HepG2 (cell line): ENCODE results near the gene PRUNE1. TPM values are rescaled to one million over a fixed set of nuclear protein-coding genes. Genes with fewer than 3 reads are reported as not detected.
A peak's percentile ranks its signal among the peaks of the same experiment; 100 is the strongest.

Experiments used
- ATAD3A ChIP-seq: sonication (generic); formaldehyde crosslinking; IDR thresholded peaks from 2 replicates; pipeline ENCODE4 v1.4.0; 2020; ENCODE audit warnings: missing genetic modification reagents
- HMGA1 ChIP-seq: sonication (generic); formaldehyde crosslinking; conservative IDR thresholded peaks from 2 replicates; pipeline ENCODE4 v1.4.0; 2020; ENCODE audit warnings: missing genetic modification reagents
- HOXA5 ChIP-seq: sonication (generic); formaldehyde crosslinking; IDR thresholded peaks from 2 replicates; pipeline ENCODE4 v1.4.0; 2020; ENCODE audit warnings: missing genetic modification reagents
- KDM1A ChIP-seq: IDR thresholded peaks from 2 replicates; pipeline ENCODE4 v1.6.1; 2016; ENCODE audit warnings: missing compliant biosample characterization
- KDM6A ChIP-seq: IDR thresholded peaks from 2 replicates; pipeline ENCODE4 v1.6.1; 2016; ENCODE audit warnings: low read depth
- REL ChIP-seq: sonication (generic); formaldehyde crosslinking; conservative IDR thresholded peaks from 2 replicates; pipeline ENCODE4 v1.8.0; 2022; ENCODE audit warnings: mild to moderate bottlenecking, missing genetic modification reagents, moderate library complexity
- SIN3A ChIP-seq: IDR thresholded peaks from 2 replicates; pipeline ENCODE4 v1.6.1; 2011; ENCODE audit warnings: low read depth, mild to moderate bottlenecking, control low read depth, low read length, borderline replicate concordance
- SMC3 ChIP-seq: IDR thresholded peaks from 2 replicates; pipeline ENCODE4 v1.6.1; 2011; ENCODE audit warnings: low read length, improper control_type of control experiment
- SNRNP70 ChIP-seq: fragments of 200-400 bp; formaldehyde crosslinking; IDR thresholded peaks from 2 replicates; pipeline ENCODE4 v1.6.1; 2017; ENCODE audit warnings: mild to moderate bottlenecking, low read depth, low read length, moderate library complexity
- U2AF2 ChIP-seq: fragments of 200-400 bp; formaldehyde crosslinking; IDR thresholded peaks from 2 replicates; pipeline ENCODE4 v1.6.1; 2017; ENCODE audit warnings: low read depth, mild to moderate bottlenecking, low read length
- ZNF225 ChIP-seq: sonication (generic); formaldehyde crosslinking; IDR thresholded peaks from 2 replicates; pipeline ENCODE4 v1.4.0; 2020; ENCODE audit warnings: mild to moderate bottlenecking, missing genetic modification reagents
- ZNF354B ChIP-seq: sonication (generic); formaldehyde crosslinking; IDR thresholded peaks from 2 replicates; pipeline ENCODE4 v1.8.0; 2022; ENCODE audit warnings: mild to moderate bottlenecking, missing genetic modification reagents
- ZSCAN20 ChIP-seq: sonication (generic); formaldehyde crosslinking; IDR thresholded peaks from 2 replicates; pipeline ENCODE4 v1.4.0; 2020; ENCODE audit warnings: missing genetic modification reagents, mild to moderate bottlenecking, borderline replicate concordance
- ZZZ3 ChIP-seq: sonication (generic); formaldehyde crosslinking; IDR thresholded peaks from 2 replicates; pipeline ENCODE4 v1.4.0; 2020; ENCODE audit warnings: missing genetic modification reagents, mild to moderate bottlenecking, borderline replicate concordance
- polyA plus RNA-seq, 8 experiments: library from polyadenylated mRNA; depleted of rRNA in 3 of 8; stranded (reverse) in 7 of 8; unstranded in 1 of 8; fragments of >200 nt; fragmentation: Illumina TruSeq in 4 of 8; extraction: Trizol in 4 of 8; gene quantifications; 2 replicates each; pipeline versions ENCODE4 v1.2.1 to v1.2.3, GENCODE V29; 2011 to 2016; ENCODE audit warnings: low read depth in 4 of 8, missing spikeins in 1 of 8, mixed read lengths in 1 of 8; ENCODE audit not compliant: insufficient read depth in 1 of 8
- total RNA-seq, 5 experiments: library from RNA; depleted of rRNA; stranded (reverse); fragments of >200 nt; fragmentation: Illumina TruSeq; extraction: Trizol; gene quantifications; 2 replicates each; pipeline ENCODE4 v1.2.3, GENCODE V29; 2016; ENCODE audit warnings: low read depth in 1 of 5
- TF ChIP-seq, protein P1 (sequence below): sonication (generic); formaldehyde crosslinking; IDR thresholded peaks from 2 replicates; pipeline ENCODE4 v1.4.0; 2020; ENCODE audit warnings: missing genetic modification reagents, borderline replicate concordance
- TF ChIP-seq, protein P2 (sequence below): IDR thresholded peaks from 2 replicates; pipeline ENCODE4 v1.6.1; 2016; ENCODE audit warnings: low read depth, borderline replicate concordance
- TF ChIP-seq, protein P3 (sequence below): sonication (generic); formaldehyde crosslinking; IDR thresholded peaks from 2 replicates; pipeline ENCODE4 v1.8.1; 2023; ENCODE audit warnings: missing genetic modification reagents, mild to moderate bottlenecking, borderline replicate concordance
- TF ChIP-seq, protein P4 (sequence below): sonication (generic); formaldehyde crosslinking; IDR thresholded peaks from 2 replicates; pipeline ENCODE4 v1.4.0; 2020; ENCODE audit warnings: missing genetic modification reagents, borderline replicate concordance
- TF ChIP-seq, protein P5 (sequence below): IDR thresholded peaks from 2 replicates; pipeline ENCODE4 v1.6.1; 2012; ENCODE audit warnings: low read depth, low read length, improper control_type of control experiment
- TF ChIP-seq, protein P6 (sequence below): sonication (generic); formaldehyde crosslinking; IDR thresholded peaks from 2 replicates; pipeline ENCODE4 v1.5.1; 2020; ENCODE audit warnings: mild to moderate bottlenecking, missing genetic modification reagents, moderate library complexity

Gene PRUNE1
- total and polyA plus RNA-seq, 2 of the 13 experiments (the other 11 are each of a cell fraction or from before 2014, with no cell fraction given): 19.0 to 31.9 TPM

DNA sequence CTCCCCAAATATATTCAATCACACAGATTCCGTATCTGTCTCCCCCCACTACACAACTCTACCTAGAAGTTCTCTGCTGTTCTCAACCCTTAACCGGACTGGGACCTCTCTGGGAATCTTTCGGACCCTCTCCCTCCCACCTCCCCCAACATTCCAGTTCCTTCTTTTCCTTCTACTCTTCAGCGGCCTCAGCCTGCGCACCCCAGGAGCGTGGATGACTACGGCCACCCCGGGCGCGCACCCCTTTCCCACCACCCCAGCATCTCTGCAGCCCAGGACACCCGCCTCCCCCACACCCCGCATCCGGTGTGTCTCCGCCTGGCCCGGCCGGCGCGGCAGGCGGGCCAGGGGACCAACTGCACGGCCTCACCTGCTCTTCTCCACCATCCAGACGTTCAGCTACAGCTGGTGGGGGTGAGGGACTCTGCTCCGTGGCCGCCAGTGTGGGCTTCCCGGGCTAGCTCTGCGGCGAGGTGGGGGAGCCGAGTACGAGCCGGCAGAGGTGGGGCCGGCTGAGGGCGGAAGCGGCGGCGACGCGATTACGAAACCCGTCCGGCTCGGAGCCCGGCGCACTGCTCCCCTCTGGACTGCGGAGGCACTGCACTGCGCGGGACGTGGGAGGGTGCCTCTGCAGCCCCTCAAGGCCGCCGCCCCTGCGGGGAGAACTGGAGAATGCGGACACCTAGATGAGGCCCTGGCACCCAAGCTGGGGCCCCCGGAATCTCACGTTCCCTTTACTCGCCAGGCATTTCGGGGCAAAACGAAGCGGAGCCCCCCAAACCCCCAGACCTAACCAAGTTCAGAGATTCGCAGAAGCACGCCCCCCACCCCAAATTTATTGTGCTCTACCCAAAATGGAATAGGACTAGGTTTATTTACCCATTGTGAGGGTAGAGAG is 51.1 kb downstream of the PRUNE1 start, which contains the start of gene CDC42SE1 (continued):
- TF ChIP-seq, protein P1, sequence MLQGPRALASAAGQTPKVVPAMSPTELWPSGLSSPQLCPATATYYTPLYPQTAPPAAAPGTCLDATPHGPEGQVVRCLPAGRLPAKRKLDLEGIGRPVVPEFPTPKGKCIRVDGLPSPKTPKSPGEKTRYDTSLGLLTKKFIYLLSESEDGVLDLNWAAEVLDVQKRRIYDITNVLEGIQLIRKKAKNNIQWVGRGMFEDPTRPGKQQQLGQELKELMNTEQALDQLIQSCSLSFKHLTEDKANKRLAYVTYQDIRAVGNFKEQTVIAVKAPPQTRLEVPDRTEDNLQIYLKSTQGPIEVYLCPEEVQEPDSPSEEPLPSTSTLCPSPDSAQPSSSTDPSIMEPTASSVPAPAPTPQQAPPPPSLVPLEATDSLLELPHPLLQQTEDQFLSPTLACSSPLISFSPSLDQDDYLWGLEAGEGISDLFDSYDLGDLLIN (CRISPR knock-in tag): no peak
- TF ChIP-seq SMC3 (no peak), HOXA5 (CRISPR knock-in tag) (0 out of 2 replicates have a peak, but pooled peaks have one; percentile 18), ZNF354B (no peak), REL (no peak; the same call in 1 of the 2 replicates), ZNF225 (CRISPR knock-in tag) (peak; percentile 74; the same call in 1 of the 2 replicates), ATAD3A (CRISPR knock-in tag) (no peak), KDM6A (CRISPR knock-in tag) (no peak), HMGA1 (CRISPR knock-in tag) (no peak), ZZZ3 (CRISPR knock-in tag) (no peak), U2AF2 (no peak), KDM1A (no peak), SNRNP70 (no peak), ZSCAN20 (CRISPR knock-in tag) (no peak), SIN3A (peak; percentile 56; the same call in 1 of the 2 replicates)
- TF ChIP-seq, protein P2, sequence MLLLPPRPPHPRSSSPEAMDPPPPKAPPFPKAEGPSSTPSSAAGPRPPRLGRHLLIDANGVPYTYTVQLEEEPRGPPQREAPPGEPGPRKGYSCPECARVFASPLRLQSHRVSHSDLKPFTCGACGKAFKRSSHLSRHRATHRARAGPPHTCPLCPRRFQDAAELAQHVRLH: peak; percentile 55; the same call in 1 of the 2 replicates
- TF ChIP-seq, protein P3, sequence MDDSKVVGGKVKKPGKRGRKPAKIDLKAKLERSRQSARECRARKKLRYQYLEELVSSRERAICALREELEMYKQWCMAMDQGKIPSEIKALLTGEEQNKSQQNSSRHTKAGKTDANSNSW: no peak
- TF ChIP-seq, protein P4, sequence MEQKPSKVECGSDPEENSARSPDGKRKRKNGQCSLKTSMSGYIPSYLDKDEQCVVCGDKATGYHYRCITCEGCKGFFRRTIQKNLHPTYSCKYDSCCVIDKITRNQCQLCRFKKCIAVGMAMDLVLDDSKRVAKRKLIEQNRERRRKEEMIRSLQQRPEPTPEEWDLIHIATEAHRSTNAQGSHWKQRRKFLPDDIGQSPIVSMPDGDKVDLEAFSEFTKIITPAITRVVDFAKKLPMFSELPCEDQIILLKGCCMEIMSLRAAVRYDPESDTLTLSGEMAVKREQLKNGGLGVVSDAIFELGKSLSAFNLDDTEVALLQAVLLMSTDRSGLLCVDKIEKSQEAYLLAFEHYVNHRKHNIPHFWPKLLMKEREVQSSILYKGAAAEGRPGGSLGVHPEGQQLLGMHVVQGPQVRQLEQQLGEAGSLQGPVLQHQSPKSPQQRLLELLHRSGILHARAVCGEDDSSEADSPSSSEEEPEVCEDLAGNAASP: peak; percentile 77
- TF ChIP-seq, protein P5, sequence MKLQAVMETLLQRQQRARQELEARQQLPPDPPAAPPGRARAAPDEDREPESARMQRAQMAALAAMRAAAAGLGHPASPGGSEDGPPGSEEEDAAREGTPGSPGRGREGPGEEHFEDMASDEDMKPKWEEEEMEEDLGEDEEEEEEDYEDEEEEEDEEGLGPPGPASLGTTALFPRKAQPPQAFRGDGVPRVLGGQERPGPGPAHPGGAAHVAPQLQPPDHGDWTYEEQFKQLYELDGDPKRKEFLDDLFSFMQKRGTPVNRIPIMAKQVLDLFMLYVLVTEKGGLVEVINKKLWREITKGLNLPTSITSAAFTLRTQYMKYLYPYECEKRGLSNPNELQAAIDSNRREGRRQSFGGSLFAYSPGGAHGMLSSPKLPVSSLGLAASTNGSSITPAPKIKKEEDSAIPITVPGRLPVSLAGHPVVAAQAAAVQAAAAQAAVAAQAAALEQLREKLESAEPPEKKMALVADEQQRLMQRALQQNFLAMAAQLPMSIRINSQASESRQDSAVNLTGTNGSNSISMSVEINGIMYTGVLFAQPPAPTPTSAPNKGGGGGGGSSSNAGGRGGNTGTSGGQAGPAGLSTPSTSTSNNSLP: no peak
- TF ChIP-seq, protein P6, sequence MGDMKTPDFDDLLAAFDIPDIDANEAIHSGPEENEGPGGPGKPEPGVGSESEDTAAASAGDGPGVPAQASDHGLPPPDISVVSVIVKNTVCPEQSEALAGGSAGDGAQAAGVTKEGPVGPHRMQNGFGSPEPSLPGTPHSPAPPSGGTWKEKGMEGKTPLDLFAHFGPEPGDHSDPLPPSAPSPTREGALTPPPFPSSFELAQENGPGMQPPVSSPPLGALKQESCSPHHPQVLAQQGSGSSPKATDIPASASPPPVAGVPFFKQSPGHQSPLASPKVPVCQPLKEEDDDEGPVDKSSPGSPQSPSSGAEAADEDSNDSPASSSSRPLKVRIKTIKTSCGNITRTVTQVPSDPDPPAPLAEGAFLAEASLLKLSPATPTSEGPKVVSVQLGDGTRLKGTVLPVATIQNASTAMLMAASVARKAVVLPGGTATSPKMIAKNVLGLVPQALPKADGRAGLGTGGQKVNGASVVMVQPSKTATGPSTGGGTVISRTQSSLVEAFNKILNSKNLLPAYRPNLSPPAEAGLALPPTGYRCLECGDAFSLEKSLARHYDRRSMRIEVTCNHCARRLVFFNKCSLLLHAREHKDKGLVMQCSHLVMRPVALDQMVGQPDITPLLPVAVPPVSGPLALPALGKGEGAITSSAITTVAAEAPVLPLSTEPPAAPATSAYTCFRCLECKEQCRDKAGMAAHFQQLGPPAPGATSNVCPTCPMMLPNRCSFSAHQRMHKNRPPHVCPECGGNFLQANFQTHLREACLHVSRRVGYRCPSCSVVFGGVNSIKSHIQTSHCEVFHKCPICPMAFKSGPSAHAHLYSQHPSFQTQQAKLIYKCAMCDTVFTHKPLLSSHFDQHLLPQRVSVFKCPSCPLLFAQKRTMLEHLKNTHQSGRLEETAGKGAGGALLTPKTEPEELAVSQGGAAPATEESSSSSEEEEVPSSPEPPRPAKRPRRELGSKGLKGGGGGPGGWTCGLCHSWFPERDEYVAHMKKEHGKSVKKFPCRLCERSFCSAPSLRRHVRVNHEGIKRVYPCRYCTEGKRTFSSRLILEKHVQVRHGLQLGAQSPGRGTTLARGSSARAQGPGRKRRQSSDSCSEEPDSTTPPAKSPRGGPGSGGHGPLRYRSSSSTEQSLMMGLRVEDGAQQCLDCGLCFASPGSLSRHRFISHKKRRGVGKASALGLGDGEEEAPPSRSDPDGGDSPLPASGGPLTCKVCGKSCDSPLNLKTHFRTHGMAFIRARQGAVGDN (CRISPR knock-in tag): peak; percentile 85
